MM.1S (cell line): ENCODE results near the gene LIMS1.

Source experiments
- DNase-seq: peaks from one replicate; pipeline ENCODE4 v3.0.0-alpha.2; 2015
- H2AFZ ChIP-seq: fragments of 300-600 bp; sonication (generic); 2 replicates; pipeline ENCODE4 v1.6.0; 2016; ENCODE audit warnings: antibody characterized with exemption, low read length
- H3F3A ChIP-seq: fragments of 300-600 bp; sonication (generic); 2 replicates; pipeline ENCODE4 v1.6.1; 2016; ENCODE audit warnings: mild to moderate bottlenecking, antibody characterized with exemption, low read length, moderate library complexity, mixed read lengths; ENCODE audit not compliant: insufficient read depth
- H3K27ac ChIP-seq: fragments of 300-600 bp; sonication (generic); 2 replicates; pipeline ENCODE4 v1.5.1; 2016; ENCODE audit warnings: mild to moderate bottlenecking, low read length
- H3K27me3 ChIP-seq: fragments of 300-600 bp; sonication (generic); replicated peaks from 2 replicates; pipeline ENCODE4 v1.6.0; 2016; ENCODE audit warnings: low read length; ENCODE audit not compliant: insufficient read depth
- H3K36me3 ChIP-seq: fragments of 300-600 bp; sonication (generic); replicated peaks from 2 replicates; pipeline ENCODE4 v1.6.1; 2016; ENCODE audit warnings: mild to moderate bottlenecking, low read length, mixed read lengths; ENCODE audit not compliant: insufficient read depth
- H3K4me1 ChIP-seq: fragments of 300-600 bp; sonication (generic); 2 replicates; pipeline ENCODE4 v1.6.1; 2016; ENCODE audit warnings: low read length, mixed read lengths
- H3K4me2 ChIP-seq: fragments of 300-600 bp; sonication (generic); 2 replicates; pipeline ENCODE4 v1.6.0; 2016; ENCODE audit warnings: low read depth, low read length
- H3K4me3 ChIP-seq: fragments of 300-600 bp; sonication (generic); 2 replicates; pipeline ENCODE4 v1.5.1; 2016; ENCODE audit warnings: low read length, mixed read lengths
- H3K79me2 ChIP-seq: fragments of 300-600 bp; sonication (generic); 2 replicates; pipeline ENCODE4 v1.6.1; 2016; ENCODE audit warnings: mixed run types, low read length, mixed read lengths
- H3K9ac ChIP-seq: fragments of 300-600 bp; sonication (generic); 2 replicates; pipeline ENCODE4 v1.6.1; 2016; ENCODE audit warnings: low read length, mixed read lengths
- H3K9me2 ChIP-seq: fragments of 300-600 bp; sonication (generic); replicated peaks from 2 replicates; pipeline ENCODE4 v1.6.1; 2016; ENCODE audit warnings: mild to moderate bottlenecking, low read length, mixed read lengths; ENCODE audit not compliant: insufficient read depth
- H3K9me3 ChIP-seq: fragments of 300-600 bp; sonication (generic); replicated peaks from 2 replicates; pipeline ENCODE4 v1.6.1; 2016; ENCODE audit warnings: mild to moderate bottlenecking, low read length, mixed read lengths; ENCODE audit not compliant: insufficient read depth
- H4K20me1 ChIP-seq: fragments of 300-600 bp; sonication (generic); 2 replicates; pipeline ENCODE4 v1.6.1; 2016; ENCODE audit warnings: mild to moderate bottlenecking, low read length, moderate library complexity, mixed read lengths; ENCODE audit not compliant: insufficient read depth
- CTCF ChIP-seq: fragments of 300-600 bp; sonication (generic); IDR thresholded peaks from 2 replicates; pipeline ENCODE4 v1.5.1; 2016; ENCODE audit warnings: antibody characterized with exemption, low read length, mixed read lengths
- EZH2 ChIP-seq: fragments of 300-600 bp; sonication (generic); optimal IDR thresholded peaks from 2 replicates; pipeline ENCODE3; 2017; ENCODE audit warnings: low read depth, mild to moderate bottlenecking, antibody characterized with exemption, low read length, mixed read lengths
- EZH2phosphoT487 ChIP-seq: fragments of 300-600 bp; sonication (generic); IDR thresholded peaks from 2 replicates; pipeline ENCODE4 v1.6.1; 2018; ENCODE audit warnings: antibody characterized with exemption, low read length

Gene LIMS1

GRCh38 chr2:108625828-108626195, 91.5 kb downstream of the LIMS1 start:
- Histone ChIP-seq H3F3A (peaks cover 21% of the 10 kb centered on the region), H3K27ac (no peak overlapping the region)

GRCh38 chr2:108626995-108627394, 92.7 kb downstream of the LIMS1 start:
- Histone ChIP-seq H3K79me2 (peaks cover 99% of the 10 kb centered on the region), H3K9me2 (no peaks in the 10 kb centered on the region), H3K4me1 (peaks cover 19% of the 10 kb centered on the region)

More at GRCh38 chr2:108625828-108626195, 91.5 kb downstream of the LIMS1 start:
- H3K9me3 ChIP-seq, result no peaks in the 10 kb centered on the region
- no peak overlapping the region for H3K4me3 ChIP-seq
- H3K36me3 ChIP-seq, result no peaks in the 10 kb centered on the region
- H3K4me2 ChIP-seq, result no peak overlapping the region
- H3K9ac ChIP-seq, result no peak overlapping the region
- H4K20me1 ChIP-seq, result peaks cover 3% of the 10 kb centered on the region; the same call in 1 of the 2 replicates
- no peaks in the 10 kb centered on the region for H3K9me2 ChIP-seq
- TF ChIP-seq EZH2 (no peak), EZH2phosphoT487 (no peak), CTCF (no peak)
- no peak overlapping the region for H2AFZ ChIP-seq
- H3K27me3 ChIP-seq, result no peaks in the 10 kb centered on the region
- H3K79me2 ChIP-seq, result peaks cover 90% of the 10 kb centered on the region
- peaks cover 24% of the 10 kb centered on the region for H3K4me1 ChIP-seq
- DNase-seq, result no peak

GRCh38 chr2:108627911-108628567, 93.8 kb downstream of the LIMS1 start:
- TF ChIP-seq EZH2phosphoT487 (no peak), CTCF (no peak)
- H3K79me2 ChIP-seq, result peaks cover 99% of the 10 kb centered on the region
- H3K4me3 ChIP-seq, result no peak overlapping the region
- no peak overlapping the region for H2AFZ ChIP-seq
- H3K9me2 ChIP-seq, result no peaks in the 10 kb centered on the region
- H3K4me2 ChIP-seq, result no peak overlapping the region
- H3K9me3 ChIP-seq, result no peaks in the 10 kb centered on the region
- DNase-seq, result peak; percentile 63
- H3K27me3 ChIP-seq, result no peaks in the 10 kb centered on the region
- H3F3A ChIP-seq, result 0 out of 2 replicates have a peak, but pooled peaks cover under 1% of the 10 kb centered on the region
- H4K20me1 ChIP-seq, result peaks cover 3% of the 10 kb centered on the region; the same call in 1 of the 2 replicates
- no peak overlapping the region; the same call in 1 of the 2 replicates for H3K27ac ChIP-seq
- H3K9ac ChIP-seq, result no peak overlapping the region
- H3K36me3 ChIP-seq, result no peaks in the 10 kb centered on the region
- H3K4me1 ChIP-seq, result peaks cover 11% of the 10 kb centered on the region

More at GRCh38 chr2:108626995-108627394, 92.7 kb downstream of the LIMS1 start:
- H3F3A ChIP-seq, result peaks cover 11% of the 10 kb centered on the region
- DNase-seq, result no peak
- TF ChIP-seq EZH2phosphoT487 (no peak), EZH2 (no peak), CTCF (no peak)
- H3K9ac ChIP-seq, result no peak overlapping the region
- H3K36me3 ChIP-seq, result no peaks in the 10 kb centered on the region
- H3K4me3 ChIP-seq, result no peak overlapping the region
- no peak overlapping the region for H3K4me2 ChIP-seq
- H3K9me3 ChIP-seq, result no peaks in the 10 kb centered on the region
- peaks cover 3% of the 10 kb centered on the region; the same call in 1 of the 2 replicates for H4K20me1 ChIP-seq
- H2AFZ ChIP-seq, result no peak overlapping the region
- H3K27me3 ChIP-seq, result no peaks in the 10 kb centered on the region
- H3K27ac ChIP-seq, result no peak overlapping the region
